ENCODE measurements around the gene TNXB.
"Not testable (repeated sequence)": the region's sequence is repeated elsewhere in the genome, so short reads cannot be mapped to it uniquely, and the experiment has no call there.

The TNXB gene

DNA sequence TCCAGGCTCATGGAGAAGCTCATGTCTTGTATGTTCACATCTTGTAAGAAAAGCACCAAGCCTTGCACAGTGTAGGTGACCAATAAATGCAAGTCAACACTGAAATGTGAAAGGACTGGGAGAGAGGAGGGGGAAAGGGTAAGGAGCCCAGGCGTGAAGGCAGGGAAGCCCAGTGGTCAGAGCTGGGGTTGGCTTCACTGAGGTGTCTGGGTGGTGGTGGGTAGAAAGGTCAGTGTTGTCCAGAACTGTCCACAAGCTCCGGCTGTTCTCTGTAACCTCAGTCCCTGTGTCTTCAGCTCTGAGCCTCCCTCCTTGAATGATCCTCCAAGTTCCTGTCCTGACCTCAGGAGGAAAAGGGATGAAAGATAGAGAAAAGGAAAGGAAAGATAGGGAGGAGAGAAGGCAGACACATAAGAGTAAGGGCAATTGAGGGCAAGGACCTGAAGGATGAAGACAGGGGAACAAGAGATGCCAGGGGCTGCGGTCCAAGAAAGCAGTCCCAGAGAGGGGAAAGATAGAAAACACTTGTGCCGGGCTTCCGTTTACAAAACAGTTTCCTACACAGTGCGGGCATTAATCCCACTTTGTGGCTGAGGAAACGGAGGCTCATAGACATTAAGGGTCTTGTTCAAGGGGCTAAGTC is 2.4 kb upstream of the TNXB start:
- no peak for DNase-seq

DNA sequence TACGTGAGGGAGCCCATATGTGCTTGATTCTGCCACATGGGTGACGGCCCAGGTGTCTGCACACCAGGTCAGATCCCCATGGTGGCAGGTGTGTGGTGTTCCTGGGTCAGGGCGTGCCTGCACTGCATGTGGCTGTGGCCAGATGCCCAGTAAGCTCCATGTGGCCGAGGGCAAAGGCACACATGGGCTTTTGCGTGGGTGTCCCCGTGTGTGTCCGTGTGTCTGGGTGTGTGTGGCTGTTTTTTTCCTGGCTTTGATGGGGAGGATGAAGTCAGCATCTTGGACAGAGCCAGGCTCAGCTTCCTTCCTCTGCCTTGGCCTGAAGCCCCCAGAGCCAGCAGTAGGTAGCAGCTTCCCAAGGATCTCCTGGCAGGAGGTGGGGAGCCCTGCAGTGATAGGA is 1.5 kb upstream of the TNXB start:
- no peak for DNase-seq

DNA sequence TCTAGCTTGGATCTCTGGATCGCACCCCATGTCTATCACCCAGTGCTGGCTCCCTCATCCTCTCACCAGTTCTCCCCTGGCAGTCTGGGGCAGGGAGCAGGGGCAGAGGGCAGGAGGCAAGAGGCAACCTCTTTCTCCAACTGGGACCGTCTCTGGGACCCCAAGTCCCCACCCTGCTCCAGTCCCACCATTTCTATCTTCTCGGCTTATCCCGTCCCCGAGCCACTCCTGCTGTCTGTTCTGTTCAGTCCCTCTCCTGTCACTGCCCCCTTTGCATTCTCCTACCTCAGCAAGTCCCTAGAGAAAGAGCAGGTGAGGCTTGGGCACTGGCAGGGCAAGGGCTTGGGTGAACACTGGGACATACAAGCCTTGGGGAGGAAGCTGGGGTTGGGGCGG is 625 bp upstream of the TNXB start:
- no peak for DNase-seq

DNA sequence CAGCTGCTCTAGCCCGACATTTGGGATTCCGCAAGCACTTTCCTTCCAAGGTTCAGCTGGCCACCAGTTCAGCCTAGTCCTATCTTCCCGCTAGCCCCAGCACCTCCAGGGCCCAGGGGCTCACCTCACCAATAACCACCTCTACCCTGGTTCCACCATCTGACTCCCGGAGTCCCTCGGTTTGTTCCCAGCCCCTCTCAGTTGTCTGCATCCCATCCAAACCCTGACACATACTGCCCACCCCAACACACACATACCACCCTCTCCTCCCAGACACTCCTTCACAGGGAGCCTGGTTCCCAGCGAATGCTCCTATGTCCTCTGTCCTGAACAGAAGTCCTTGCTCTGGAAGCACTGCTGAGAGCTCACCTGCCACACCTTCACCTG is 418 bp downstream of the TNXB start:
- no peak for DNase-seq

DNA sequence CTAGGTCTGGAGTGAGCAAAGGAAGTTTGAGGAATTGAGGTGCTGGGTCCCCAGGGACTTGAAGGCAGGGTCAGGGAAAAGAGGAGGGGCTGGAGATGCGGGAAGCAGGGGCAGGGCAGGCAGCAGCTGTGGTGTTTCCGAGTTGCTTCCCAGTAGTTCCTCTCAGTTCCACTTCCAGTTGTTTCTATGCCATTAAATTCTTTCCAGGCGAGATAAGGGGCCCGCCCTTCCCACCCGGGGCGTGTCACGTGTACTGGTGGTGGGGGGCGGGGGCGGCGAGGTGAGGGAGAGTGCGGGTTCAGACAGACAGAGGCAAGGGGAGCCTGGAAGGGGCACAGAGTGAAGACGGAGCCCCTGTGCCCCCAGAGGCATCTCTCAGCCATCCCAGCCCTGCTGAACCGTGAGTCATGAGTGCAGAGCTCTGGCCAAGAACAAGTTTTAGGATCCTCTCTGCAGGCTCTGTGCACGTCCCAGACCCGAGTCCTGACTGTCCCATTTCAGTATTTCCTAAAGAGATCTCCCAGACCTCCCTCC is 977 bp downstream of the TNXB start:
- no peak for DNase-seq

DNA sequence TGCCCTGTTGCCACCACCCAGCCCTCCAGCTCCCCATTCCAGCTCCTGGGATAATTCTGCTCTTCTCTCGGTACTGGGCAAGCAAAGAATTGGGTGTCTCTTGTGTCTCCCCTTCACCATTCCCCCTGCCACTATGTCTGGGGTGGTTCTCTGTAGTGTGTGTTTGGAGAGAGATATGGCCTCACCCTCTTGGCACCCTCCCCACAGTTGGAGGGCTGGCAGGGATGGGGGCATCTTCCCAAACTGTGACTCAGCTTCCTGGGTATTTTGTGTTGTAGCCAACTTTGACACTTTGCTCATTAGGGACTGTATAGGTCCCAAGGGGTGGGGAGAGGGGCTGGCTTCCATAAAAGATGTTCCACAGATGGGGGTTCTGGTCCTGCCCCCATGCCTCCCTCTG is 1.7 kb downstream of the TNXB start:
- DNase-seq = no peak

DNA sequence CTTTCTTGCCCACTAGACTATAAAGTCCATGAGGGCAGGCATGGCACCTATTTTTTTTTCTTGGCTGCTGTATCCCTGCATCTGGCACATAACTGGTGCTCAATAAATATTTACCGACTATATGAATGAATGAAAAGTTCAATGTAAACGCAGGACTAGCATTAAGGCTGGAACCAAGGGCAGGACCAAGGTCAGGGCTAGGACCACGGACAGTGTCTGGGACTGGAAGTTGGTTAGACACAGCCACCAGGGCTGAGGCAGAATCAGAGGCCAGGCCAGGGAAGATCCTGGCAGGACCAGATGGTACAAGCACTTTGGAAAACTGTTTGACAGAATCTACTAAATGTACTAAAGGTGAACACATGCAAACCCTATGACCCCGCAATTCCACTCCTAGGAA is 3.7 kb downstream of the TNXB start:
- no peak for DNase-seq

DNA sequence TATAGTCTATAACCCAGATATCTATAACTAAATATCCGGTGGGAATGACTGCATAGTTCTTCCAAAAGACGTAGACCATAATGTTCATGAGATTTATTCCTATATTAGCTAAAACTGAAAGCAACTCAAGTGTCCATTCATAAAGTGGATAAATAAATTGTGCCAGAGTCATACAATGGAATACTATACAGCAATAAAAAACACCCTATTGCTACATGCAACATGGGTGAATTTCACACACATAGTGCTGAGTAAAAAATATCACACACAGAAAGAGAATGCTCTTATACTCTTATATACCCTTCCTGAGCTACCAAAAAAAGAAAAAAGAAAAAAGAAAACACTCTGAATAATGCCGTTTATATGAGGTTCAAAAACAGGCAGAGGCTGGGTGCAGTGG is 6.9 kb downstream of the TNXB start:
- no peak for DNase-seq

DNA sequence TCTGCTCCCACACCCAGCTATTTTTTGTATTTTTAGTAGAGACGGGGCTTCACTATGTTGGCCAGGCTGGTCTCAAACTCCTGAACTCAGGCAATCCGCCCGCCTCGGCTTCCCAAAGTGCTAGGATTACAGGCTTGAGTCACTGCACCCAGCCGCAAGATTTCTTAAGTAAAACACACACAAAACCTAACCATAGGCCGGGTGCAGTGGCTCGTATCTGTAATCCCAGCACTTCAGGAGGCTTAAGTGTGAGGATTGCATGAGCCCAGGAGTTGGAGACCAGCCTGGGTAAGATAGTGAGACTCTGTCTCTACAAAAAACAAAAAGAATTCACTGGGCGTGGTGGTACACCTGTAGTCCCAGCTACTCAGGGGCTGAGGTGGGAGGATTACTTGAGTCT is 8.9 kb downstream of the TNXB start:
- DNase-seq = not testable (repeated sequence)

DNA sequence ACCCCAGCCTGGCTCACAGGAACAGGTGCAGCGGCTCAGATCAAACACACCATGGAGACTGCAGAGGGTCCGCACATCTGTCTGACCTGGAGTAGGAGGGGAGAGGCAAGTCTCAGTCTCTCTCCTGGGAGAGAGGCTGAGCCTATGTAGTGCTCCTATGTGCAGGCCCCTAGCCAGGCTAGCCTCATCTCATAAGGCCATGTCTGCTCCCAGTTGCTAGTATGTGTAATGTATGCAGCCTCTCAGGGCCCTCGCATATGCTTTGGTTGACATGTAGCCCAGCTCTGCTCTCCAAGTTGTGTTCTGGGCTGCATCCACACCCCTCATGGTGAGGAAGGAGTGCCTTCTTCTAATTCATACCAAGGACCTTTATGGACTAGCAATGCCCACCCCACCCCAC is 11.8 kb downstream of the TNXB start:
- no peak for DNase-seq

DNA sequence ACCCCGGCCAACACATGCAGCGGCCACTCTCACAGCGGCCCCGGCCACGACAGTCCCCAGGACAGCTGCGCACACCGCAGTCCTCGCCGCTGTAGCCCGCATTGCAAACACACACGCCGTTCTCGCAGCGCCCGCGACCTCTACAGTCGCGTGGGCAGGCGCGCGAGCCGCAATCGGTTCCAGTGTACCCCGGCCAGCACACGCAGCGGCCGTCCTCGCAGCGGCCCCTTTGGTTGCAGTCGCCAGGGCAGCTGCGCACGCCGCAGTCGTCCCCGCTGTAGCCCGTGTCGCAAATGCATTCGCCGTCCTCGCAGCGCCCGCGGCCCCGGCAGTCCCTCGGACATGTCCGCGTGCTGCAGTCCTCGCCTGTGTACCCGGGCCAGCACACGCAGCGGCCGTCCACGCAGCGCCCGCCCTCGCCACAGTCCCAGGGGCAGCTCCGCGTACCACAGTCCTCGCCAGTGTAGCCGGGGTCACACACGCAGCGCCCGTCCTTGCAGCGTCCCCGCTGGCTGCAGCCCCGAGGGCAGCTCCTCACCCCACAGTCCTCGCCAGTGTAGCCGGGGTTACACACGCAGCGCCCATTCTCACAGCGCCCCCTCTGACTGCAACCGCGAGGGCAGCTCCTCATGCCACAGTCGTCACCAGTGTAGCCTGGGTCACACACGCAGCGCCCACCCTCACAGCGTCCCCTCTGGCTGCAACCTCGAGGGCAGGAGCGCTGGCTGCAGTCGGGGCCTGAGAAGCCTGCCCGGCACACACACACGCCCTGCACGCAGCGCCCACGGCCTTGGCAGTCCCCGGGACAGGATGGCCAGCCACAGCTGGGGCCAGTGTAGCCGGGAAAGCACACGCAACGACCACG is 12.5 kb downstream of the TNXB start:
- no peak for DNase-seq

DNA sequence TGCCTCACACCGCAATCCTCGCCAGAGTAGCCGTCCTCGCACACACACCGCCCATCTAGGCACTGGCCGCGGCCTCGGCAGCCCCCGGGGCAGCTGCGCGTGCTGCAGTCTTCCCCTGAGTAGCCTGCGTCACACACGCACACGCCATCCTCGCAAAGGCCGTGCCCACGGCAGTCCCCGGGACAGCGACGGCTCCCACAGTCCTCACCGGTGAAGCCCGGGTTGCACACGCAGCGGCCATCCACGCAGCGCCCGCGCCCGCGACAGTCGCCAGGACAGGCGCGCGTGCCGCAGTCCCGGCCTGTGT is 13.1 kb downstream of the TNXB start:
- no peak for DNase-seq

DNA sequence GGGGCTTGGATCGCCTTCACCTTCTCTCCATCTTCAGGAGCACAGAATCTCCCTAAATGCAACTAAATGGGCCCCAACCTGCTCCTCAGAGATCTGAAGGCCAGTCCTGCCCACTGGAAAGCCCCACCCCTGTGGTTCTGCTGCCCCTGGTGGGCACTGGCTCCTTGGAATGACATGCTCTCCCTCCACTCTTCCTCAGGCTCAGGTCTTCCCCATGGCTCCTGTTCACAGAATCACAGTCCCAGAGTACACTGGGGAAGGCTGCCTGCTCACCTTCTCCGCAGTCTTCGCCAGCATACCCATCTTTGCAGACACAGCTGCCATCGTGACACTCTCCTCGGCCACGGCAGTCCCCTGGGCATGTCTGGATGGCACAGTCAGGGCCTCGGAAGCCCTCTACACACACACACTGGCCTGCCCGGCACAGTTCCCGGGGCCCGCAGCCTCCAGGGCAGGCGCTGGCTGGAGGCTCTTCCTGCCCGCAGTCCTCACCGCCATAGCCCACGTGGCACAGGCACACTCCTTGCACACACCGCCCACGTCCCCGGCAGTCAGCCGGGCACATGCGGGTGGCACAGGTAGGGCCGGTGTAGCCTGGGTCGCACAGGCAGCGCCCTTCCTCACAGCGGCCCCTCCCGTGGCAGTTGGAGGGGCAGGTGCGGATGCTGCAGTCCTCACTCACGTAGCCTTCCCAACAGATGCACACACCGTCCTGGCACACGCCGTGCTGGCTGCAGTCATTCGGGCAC is 13.6 kb downstream of the TNXB start:
- DNase-seq = no peak

DNA sequence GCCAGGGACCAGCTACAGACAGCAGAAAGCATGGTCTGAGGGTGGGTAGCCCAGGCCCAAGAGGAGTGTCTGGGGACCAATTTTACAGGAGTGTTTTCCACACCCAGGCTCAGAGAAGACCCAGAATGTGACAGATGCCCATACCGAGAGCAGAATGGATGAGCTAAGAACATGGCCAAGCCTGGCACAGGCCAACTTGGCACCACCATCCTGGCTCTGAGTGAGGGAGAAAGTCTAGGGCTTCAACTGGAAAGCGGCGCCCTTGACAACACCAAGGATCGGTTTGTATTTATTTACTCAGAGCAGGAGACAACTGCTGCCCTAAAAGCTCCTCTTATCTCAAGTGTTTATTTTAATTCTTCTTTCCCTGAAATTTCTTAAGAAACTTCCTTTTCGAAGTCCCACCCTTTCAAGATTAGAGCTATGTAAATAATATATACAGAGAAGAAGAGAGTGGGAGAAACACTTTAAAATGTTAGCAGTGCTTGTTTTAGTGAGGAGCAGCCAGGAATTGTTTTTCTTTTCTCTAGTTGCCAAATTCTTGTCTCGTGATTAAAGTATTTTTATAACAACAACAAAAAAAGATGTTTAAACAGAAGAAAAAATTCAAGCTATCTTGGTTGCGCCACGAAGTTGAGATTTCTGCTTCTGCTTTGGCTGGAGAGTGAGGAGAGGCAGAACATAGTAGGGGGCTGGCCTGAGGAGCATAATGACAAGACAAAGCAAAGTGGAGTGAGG is 16.2 kb downstream of the TNXB start:
- DNase-seq = no peak

DNA sequence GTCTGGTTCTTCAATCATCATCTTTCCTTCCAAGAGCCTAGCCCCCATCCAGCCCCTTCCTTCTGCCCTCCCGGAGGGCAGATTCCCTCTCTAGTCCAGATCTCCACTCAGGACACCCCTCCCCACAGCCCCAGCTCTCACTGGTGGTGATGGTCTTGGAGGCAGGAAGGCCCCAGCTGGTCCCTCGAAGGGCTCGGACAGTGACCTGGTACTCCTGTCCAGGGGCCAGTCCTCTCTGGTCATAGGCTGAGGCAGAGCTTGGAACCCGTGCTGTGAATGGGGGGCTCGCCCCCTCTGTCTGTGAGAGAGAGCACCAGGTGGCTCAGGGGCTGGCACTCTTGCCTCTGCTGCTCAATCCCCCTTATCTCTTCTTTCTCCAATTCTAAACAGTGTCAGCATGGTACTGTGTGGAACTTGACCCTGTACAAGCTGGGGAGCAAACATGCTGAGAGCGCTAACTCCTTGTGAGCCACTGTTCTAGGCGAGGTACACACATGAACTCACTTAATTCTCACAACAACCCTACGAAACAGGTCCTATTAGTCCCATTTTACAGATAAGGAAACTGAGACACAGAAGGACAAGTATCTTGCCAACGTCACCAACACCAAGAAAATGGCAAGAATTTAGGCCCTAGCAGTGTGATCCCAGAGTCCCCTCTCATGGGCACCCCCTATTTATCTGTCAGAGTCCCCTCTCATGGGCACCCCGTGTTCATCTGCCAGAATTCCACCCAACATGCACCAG is 19.9 kb downstream of the TNXB start:
- no peak for DNase-seq

DNA sequence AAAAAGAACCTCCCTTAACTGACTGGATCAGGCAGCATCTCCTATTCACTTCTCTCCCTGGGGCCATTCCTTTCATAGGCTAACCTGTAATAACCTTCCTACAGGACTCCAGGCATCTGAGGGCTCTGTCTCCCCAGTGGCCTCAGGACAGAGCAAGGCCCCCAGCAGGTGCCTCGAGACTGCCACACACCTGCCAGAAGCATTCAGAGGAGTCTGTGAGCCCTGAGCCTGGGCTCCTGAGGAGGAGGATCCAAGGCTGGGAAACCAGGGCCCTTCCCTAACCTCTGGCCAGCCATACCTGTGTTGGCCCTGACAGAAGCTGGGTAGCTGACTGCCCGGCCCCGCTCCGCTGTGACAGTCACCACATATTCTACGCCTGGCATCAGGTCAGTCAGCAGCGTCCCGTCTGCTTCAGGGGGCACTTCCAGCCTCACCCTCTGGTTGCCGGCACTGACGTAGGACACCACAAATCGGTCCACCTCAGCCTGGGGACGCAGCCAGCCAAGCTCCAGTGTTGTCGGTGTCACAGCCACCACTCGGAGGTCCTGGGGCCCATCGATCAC is 20.6 kb downstream of the TNXB start:
- no peak for DNase-seq

DNA sequence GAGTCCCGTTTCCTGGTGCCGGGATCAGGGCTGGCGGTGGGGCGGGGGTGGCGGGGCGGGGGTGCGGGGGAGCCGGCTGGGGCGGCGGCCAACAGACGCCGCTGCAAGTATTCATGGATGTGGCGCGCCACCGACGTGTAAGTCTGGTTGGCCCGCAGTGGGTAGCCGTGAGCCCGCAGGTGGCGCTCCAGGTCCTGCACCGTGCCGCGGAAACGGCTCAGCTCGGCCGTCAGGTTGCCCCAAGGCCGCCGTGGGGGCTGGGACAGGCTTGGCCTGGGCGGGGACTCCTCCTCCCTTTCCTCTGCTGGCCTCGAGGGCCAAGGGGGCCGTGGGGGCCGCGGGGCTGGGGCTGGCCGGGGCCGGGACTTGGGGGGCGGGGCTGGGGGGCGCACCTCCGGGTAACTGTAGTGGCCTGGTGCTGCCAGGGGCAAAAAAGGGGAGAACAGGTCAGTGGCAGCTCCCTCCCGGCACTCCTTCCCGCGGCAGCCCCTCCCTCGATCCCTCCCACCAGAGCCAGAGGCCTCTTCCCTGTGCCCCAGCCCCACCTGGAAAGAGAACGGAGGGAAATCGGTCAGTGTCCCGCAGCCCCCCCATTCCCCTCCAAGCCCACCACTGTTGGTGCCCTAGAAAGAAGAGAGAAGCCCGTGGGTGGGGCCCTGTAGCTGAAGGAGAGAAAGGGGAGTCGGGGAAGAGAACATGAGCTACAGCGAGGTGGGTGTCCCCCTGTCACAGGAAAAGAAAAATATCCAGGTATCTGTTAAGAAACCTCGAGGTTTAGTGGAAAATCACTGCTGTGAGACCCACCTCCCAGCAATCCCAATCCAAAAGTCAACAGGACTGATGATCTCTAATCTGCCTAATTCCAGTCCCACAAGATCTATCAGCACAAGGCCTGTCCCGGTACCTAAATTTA is 21.3 kb downstream of the TNXB start:
- peak; percentile 39 for DNase-seq

DNA sequence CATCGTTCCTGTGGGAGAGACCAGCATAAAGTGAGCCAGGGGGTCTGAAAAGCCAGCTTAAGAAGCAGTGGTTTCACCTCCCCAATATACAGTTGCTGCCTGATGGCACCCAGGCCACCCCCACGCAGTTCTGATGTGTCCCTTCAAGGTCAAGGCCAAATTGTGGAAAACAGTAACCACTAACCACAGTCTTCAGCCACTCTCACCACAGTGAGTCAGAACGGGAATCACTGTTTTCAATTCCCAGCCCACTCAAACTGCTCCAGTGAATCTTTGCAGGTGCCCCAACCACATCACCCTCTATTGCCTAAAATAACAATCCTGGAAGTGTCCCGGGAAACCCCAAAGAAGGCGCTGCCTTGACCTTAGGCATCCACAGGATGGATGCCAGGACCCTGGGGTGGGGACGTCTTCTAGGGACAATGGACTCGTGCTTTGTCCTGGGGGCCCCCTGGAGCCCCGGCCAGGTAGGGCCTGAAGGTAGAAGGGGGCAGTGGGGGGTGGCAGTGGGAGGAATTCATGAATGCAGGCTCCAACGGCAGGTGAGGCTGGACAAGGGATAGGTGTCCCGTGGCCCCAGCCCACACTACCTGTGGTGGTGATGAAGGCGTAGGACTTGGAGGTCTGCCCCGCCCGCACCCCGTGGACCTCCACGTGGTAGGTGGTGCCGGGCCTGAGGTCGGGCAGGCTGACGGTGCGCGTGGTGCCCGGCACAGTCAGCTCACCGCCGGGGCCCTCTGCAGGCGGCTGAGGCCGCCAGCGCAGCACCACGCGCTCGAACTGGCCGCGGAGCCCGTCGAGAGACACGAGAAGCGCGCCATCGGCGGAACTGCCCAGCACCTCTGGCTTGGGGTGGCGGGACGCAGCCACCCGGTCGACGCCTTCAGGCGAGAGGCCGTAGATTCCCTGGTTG is 22.2 kb downstream of the TNXB start:
- DNase-seq = no peak

DNA sequence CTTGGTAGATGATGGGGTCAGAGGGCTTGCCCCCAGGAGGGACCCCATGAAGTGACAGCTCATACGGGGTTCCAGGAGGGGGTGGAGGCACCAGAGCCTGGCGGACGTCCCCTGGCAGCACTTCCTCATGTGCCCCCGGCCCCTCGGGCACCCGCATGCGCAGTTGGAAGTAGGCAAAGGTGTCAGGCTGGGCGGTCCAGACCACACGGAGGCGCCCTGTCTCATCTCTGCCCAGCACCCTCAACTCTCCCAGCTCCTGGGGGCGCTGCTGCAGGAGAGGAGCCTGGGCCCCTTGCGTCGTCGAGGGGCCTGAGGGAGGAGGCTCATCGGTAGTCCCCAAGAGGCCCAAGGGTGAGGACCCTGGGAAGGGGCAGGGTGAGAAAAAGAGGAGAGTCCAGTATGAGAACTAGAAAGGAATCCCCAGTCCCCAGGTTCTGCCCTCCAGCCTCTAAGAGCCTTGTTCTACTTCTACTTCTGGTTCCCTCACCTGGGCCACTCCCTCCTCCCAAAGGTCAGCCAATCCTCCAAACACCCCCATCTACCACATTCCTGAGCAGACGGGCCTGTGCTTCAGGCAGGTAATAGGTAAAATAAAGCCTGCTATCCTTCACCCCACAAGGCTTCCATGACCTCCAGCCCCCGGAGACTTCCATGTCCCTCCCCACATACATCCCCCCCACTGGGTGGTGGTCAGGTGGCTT is 23.2 kb downstream of the TNXB start:
- no peak for DNase-seq
